HepG2 (cell line): ENCODE results near the gene ANTKMT. TPM values are rescaled to one million over a fixed set of nuclear protein-coding genes. Genes with fewer than 3 reads are reported as not detected.
A peak's percentile ranks its signal among the peaks of the same experiment; 100 is the strongest.

Experiments
- NKX3-1 ChIP-seq: sonication (generic); formaldehyde crosslinking; IDR thresholded peaks from 2 replicates; pipeline ENCODE4 v1.5.0; 2020; ENCODE audit warnings: missing genetic modification reagents
- PHB2 ChIP-seq: fragments of 450-650 bp; IDR thresholded peaks from 2 replicates; pipeline ENCODE4 v1.6.1; 2018; ENCODE audit not compliant: partially characterized antibody
- RFXAP ChIP-seq: sonication (generic); formaldehyde crosslinking; IDR thresholded peaks from 2 replicates; pipeline ENCODE4 v1.4.0; 2020; ENCODE audit warnings: missing genetic modification reagents, borderline replicate concordance
- SAP130 ChIP-seq: IDR thresholded peaks from 2 replicates; pipeline ENCODE4 v1.6.1; 2016; ENCODE audit warnings: low read depth
- SIN3A ChIP-seq: IDR thresholded peaks from 2 replicates; pipeline ENCODE4 v1.6.1; 2011; ENCODE audit warnings: low read depth, mild to moderate bottlenecking, control low read depth, low read length, borderline replicate concordance
- SSRP1 ChIP-seq: IDR thresholded peaks from 2 replicates; pipeline ENCODE4 v1.6.1; 2016; ENCODE audit warnings: control low read depth
- ZBTB20 ChIP-seq: sonication (generic); formaldehyde crosslinking; IDR thresholded peaks from 2 replicates; pipeline ENCODE4 v1.8.1; 2023; ENCODE audit warnings: missing genetic modification reagents, low read depth, mild to moderate bottlenecking, borderline replicate concordance
- ZBTB38 ChIP-seq: sonication (generic); formaldehyde crosslinking; IDR thresholded peaks from 2 replicates; pipeline ENCODE4 v1.5.1; 2020; ENCODE audit warnings: mild to moderate bottlenecking, missing genetic modification reagents
- ZBTB44 ChIP-seq: sonication (generic); formaldehyde crosslinking; IDR thresholded peaks from 2 replicates; pipeline ENCODE4 v1.4.0; 2020; ENCODE audit warnings: missing genetic modification reagents
- ZNF160 ChIP-seq: sonication (generic); formaldehyde crosslinking; IDR thresholded peaks from 2 replicates; pipeline ENCODE4 v1.8.0; 2022; ENCODE audit warnings: mild to moderate bottlenecking, inconsistent platforms, missing genetic modification reagents
- ZNF329 ChIP-seq: sonication (generic); formaldehyde crosslinking; IDR thresholded peaks from 2 replicates; pipeline ENCODE4 v1.9.0; 2021; ENCODE audit warnings: low read depth, mild to moderate bottlenecking, missing genetic modification reagents
- ZNF562 ChIP-seq: sonication (generic); formaldehyde crosslinking; IDR thresholded peaks from 2 replicates; pipeline ENCODE4 v1.8.0; 2022; ENCODE audit warnings: missing genetic modification reagents, borderline replicate concordance
- ZNF740 ChIP-seq: sonication (generic); formaldehyde crosslinking; IDR thresholded peaks from 2 replicates; pipeline ENCODE4 v1.4.0; 2020; ENCODE audit warnings: missing genetic modification reagents
- ZNF784 ChIP-seq: sonication (generic); formaldehyde crosslinking; IDR thresholded peaks from 2 replicates; pipeline ENCODE4 v1.5.1; 2020; ENCODE audit warnings: missing genetic modification reagents, mild to moderate bottlenecking, borderline replicate concordance
- ZSCAN12 ChIP-seq: sonication (generic); formaldehyde crosslinking; IDR thresholded peaks from 2 replicates; pipeline ENCODE4 v1.9.0; 2021; ENCODE audit warnings: mild to moderate bottlenecking, missing genetic modification reagents
- polyA plus RNA-seq, 8 experiments: library from polyadenylated mRNA; depleted of rRNA in 3 of 8; stranded (reverse) in 7 of 8; unstranded in 1 of 8; fragments of >200 nt; fragmentation: Illumina TruSeq in 4 of 8; extraction: Trizol in 4 of 8; gene quantifications; 2 replicates each; pipeline versions ENCODE4 v1.2.1 to v1.2.3, GENCODE V29; 2011 to 2016; ENCODE audit warnings: low read depth in 4 of 8, missing spikeins in 1 of 8, mixed read lengths in 1 of 8; ENCODE audit not compliant: insufficient read depth in 1 of 8
- total RNA-seq, 5 experiments: library from RNA; depleted of rRNA; stranded (reverse); fragments of >200 nt; fragmentation: Illumina TruSeq; extraction: Trizol; gene quantifications; 2 replicates each; pipeline ENCODE4 v1.2.3, GENCODE V29; 2016; ENCODE audit warnings: low read depth in 1 of 5
- TF ChIP-seq, protein P1 (sequence below): sonication (generic); formaldehyde crosslinking; IDR thresholded peaks from 2 replicates; pipeline ENCODE4 v1.4.0; 2020; ENCODE audit warnings: mild to moderate bottlenecking, missing genetic modification reagents
- TF ChIP-seq, protein P2 (sequence below): sonication (generic); formaldehyde crosslinking; IDR thresholded peaks from 2 replicates; pipeline ENCODE4 v1.8.1; 2023; ENCODE audit warnings: mild to moderate bottlenecking, missing genetic modification reagents, borderline replicate concordance
- TF ChIP-seq, protein P3 (sequence below), 2 experiments: sonication (generic) in 1 of 2; formaldehyde crosslinking in 1 of 2; IDR thresholded peaks; 2 replicates each; pipeline versions ENCODE4 v1.5.1 to v1.6.1; 2011 to 2020; ENCODE audit warnings: borderline replicate concordance in 1 of 2, low read depth in 1 of 2, low read length in 1 of 2, mild to moderate bottlenecking in 1 of 2, missing genetic modification reagents in 1 of 2, moderate library complexity in 1 of 2
- TF ChIP-seq, protein P4 (sequence below): sonication (generic); formaldehyde crosslinking; IDR thresholded peaks from 2 replicates; pipeline ENCODE4 v1.5.0; 2020; ENCODE audit warnings: missing genetic modification reagents
- TF ChIP-seq, protein P5 (sequence below): sonication (generic); formaldehyde crosslinking; IDR thresholded peaks from 2 replicates; pipeline ENCODE4 v1.5.0; 2020; ENCODE audit warnings: mild to moderate bottlenecking, missing genetic modification reagents

Gene ANTKMT
- total and polyA plus RNA-seq, 2 of the 13 experiments (the other 11 are each of a cell fraction or from before 2014, with no cell fraction given), result 7.5 to 47.8 TPM

GRCh38 chr16:714558-715476 lies 6.1 kb upstream of the ANTKMT start, which contains the start of gene METRN (continued):
- no peak for TF ChIP-seq PHB2
- TF ChIP-seq RFXAP (CRISPR knock-in tag), result no peak
- no peak for TF ChIP-seq ZNF562 (CRISPR knock-in tag)
- no peak for TF ChIP-seq NKX3-1
- no peak for TF ChIP-seq ZBTB44 (CRISPR knock-in tag)
- TF ChIP-seq, protein P1, sequence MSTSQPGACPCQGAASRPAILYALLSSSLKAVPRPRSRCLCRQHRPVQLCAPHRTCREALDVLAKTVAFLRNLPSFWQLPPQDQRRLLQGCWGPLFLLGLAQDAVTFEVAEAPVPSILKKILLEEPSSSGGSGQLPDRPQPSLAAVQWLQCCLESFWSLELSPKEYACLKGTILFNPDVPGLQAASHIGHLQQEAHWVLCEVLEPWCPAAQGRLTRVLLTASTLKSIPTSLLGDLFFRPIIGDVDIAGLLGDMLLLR (CRISPR knock-in tag), result no peak
- TF ChIP-seq ZNF740 (CRISPR knock-in tag), result peak; percentile 98
- TF ChIP-seq, protein P2, sequence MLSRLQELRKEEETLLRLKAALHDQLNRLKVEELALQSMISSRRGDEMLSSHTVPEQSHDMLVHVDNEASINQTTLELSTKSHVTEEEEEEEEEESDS, result no peak
- TF ChIP-seq, protein P3, sequence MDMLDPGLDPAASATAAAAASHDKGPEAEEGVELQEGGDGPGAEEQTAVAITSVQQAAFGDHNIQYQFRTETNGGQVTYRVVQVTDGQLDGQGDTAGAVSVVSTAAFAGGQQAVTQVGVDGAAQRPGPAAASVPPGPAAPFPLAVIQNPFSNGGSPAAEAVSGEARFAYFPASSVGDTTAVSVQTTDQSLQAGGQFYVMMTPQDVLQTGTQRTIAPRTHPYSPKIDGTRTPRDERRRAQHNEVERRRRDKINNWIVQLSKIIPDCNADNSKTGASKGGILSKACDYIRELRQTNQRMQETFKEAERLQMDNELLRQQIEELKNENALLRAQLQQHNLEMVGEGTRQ (IDR thresholded peaks at IDR 0.05; ENCODE audit: low read depth, low read length), result no peak
- TF ChIP-seq, protein P3 (CRISPR knock-in tag; IDR thresholded peaks at IDR 0.05; ENCODE audit: borderline replicate concordance), result no peak
- TF ChIP-seq, protein P4, sequence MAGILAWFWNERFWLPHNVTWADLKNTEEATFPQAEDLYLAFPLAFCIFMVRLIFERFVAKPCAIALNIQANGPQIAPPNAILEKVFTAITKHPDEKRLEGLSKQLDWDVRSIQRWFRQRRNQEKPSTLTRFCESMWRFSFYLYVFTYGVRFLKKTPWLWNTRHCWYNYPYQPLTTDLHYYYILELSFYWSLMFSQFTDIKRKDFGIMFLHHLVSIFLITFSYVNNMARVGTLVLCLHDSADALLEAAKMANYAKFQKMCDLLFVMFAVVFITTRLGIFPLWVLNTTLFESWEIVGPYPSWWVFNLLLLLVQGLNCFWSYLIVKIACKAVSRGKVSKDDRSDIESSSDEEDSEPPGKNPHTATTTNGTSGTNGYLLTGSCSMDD (CRISPR knock-in tag), result no peak
- TF ChIP-seq, protein P5, sequence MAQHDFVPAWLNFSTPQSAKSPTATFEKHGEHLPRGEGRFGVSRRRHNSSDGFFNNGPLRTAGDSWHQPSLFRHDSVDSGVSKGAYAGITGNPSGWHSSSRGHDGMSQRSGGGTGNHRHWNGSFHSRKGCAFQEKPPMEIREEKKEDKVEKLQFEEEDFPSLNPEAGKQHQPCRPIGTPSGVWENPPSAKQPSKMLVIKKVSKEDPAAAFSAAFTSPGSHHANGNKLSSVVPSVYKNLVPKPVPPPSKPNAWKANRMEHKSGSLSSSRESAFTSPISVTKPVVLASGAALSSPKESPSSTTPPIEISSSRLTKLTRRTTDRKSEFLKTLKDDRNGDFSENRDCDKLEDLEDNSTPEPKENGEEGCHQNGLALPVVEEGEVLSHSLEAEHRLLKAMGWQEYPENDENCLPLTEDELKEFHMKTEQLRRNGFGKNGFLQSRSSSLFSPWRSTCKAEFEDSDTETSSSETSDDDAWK, result no peak
- no peak for TF ChIP-seq ZNF160
- peak; percentile 73; the same call in 1 of the 2 replicates for TF ChIP-seq ZBTB38
- TF ChIP-seq SSRP1, result no peak
- no peak for TF ChIP-seq ZBTB20 (CRISPR knock-in tag)
- TF ChIP-seq SAP130 (CRISPR knock-in tag), result 0 out of 2 replicates have a peak, but pooled peaks have one; percentile 15
- no peak for TF ChIP-seq ZSCAN12 (CRISPR knock-in tag)
- TF ChIP-seq ZNF329 (CRISPR knock-in tag), result no peak
- no peak for TF ChIP-seq SIN3A
- TF ChIP-seq ZNF784 (CRISPR knock-in tag), result peak; percentile 62; the same call in 1 of the 2 replicates
